ENCODE measurements around the gene NLRP13.

NLRP13 gene

GRCh38 chr19:55898911-55899310 lies 33.2 kb downstream of the NLRP13 start:
- Histone ChIP-seq H3K9me2 (replicated peaks; ENCODE audit: insufficient read depth, low read length) (no peaks in the 10 kb centered on the region), H3K4me2 (ENCODE audit: low read depth, low read length) (no peak overlapping the region), H3K27me3 (replicated peaks; ENCODE audit: insufficient read depth, low read length) (no peaks in the 10 kb centered on the region)

GRCh38 chr19:55882626-55883025 lies 49.5 kb downstream of the NLRP13 start:
- Histone ChIP-seq H3K4me1 (ENCODE audit: low read length) (no peaks in the 10 kb centered on the region), H2AFZ (ENCODE audit: low read length) (no peak overlapping the region), H3K79me2 (ENCODE audit: low read length) (no peaks in the 10 kb centered on the region), H3K36me3 (replicated peaks; ENCODE audit: insufficient read depth, low read length) (no peaks in the 10 kb centered on the region), H3K4me2 (ENCODE audit: low read depth, low read length) (no peak overlapping the region), H4K20me1 (ENCODE audit: insufficient read depth, low read length) (no peaks in the 10 kb centered on the region), H3K27me3 (replicated peaks; ENCODE audit: insufficient read depth, low read length) (no peaks in the 10 kb centered on the region), H3K9me2 (replicated peaks; ENCODE audit: insufficient read depth, low read length) (no peaks in the 10 kb centered on the region), H3F3A (ENCODE audit: insufficient read depth, low read length) (no peaks in the 10 kb centered on the region), H3K9me3 (replicated peaks; ENCODE audit: insufficient read depth, low read length) (no peaks in the 10 kb centered on the region), H3K9ac (ENCODE audit: low read length) (no peak overlapping the region), H3K4me3 (ENCODE audit: low read length) (no peak overlapping the region), H3K27ac (ENCODE audit: low read length) (no peak overlapping the region)
- TF ChIP-seq EZH2phosphoT487 (IDR thresholded peaks at IDR 0.05; ENCODE audit: low read length), result no peak
- no peak for TF ChIP-seq CTCF (IDR thresholded peaks at IDR 0.05; ENCODE audit: low read length)
- no peak for TF ChIP-seq EZH2 (optimal IDR thresholded peaks at IDR 0.05; ENCODE audit: low read depth, low read length)
- DNase-seq, result no peak

More at GRCh38 chr19:55898911-55899310, 33.2 kb downstream of the NLRP13 start:
- Histone ChIP-seq H3K4me1 (ENCODE audit: low read length) (no peaks in the 10 kb centered on the region), H3K9ac (ENCODE audit: low read length) (no peak overlapping the region), H3K27ac (ENCODE audit: low read length) (no peak overlapping the region), H3K4me3 (ENCODE audit: low read length) (no peak overlapping the region), H3K9me3 (replicated peaks; ENCODE audit: insufficient read depth, low read length) (no peaks in the 10 kb centered on the region), H4K20me1 (ENCODE audit: insufficient read depth, low read length) (no peaks in the 10 kb centered on the region), H3F3A (ENCODE audit: insufficient read depth, low read length) (no peaks in the 10 kb centered on the region), H3K36me3 (replicated peaks; ENCODE audit: insufficient read depth, low read length) (no peaks in the 10 kb centered on the region), H3K79me2 (ENCODE audit: low read length) (no peaks in the 10 kb centered on the region), H2AFZ (ENCODE audit: low read length) (peak overlapping the region; percentile 23; the same call in 1 of the 2 replicates)
- DNase-seq, result no peak
- TF ChIP-seq EZH2 (optimal IDR thresholded peaks at IDR 0.05; ENCODE audit: low read depth, low read length), result no peak

GRCh38 chr19:55877211-55877610 lies 54.9 kb downstream of the NLRP13 start:
- Histone ChIP-seq H4K20me1 (ENCODE audit: insufficient read depth, low read length) (no peaks in the 10 kb centered on the region), H3K4me2 (ENCODE audit: low read depth, low read length) (no peak overlapping the region), H3K4me1 (ENCODE audit: low read length) (no peaks in the 10 kb centered on the region), H3K9me3 (replicated peaks; ENCODE audit: insufficient read depth, low read length) (no peaks in the 10 kb centered on the region), H3K27ac (ENCODE audit: low read length) (peak overlapping the region; percentile 17; the same call in 1 of the 2 replicates), H3K36me3 (replicated peaks; ENCODE audit: insufficient read depth, low read length) (no peaks in the 10 kb centered on the region), H3K4me3 (ENCODE audit: low read length) (no peak overlapping the region), H3K79me2 (ENCODE audit: low read length) (no peaks in the 10 kb centered on the region), H2AFZ (ENCODE audit: low read length) (no peak overlapping the region), H3K9ac (ENCODE audit: low read length) (no peak overlapping the region), H3F3A (ENCODE audit: insufficient read depth, low read length) (no peaks in the 10 kb centered on the region), H3K27me3 (replicated peaks; ENCODE audit: insufficient read depth, low read length) (no peaks in the 10 kb centered on the region), H3K9me2 (replicated peaks; ENCODE audit: insufficient read depth, low read length) (no peaks in the 10 kb centered on the region)
- TF ChIP-seq EZH2 (optimal IDR thresholded peaks at IDR 0.05; ENCODE audit: low read depth, low read length) (no peak), EZH2phosphoT487 (IDR thresholded peaks at IDR 0.05; ENCODE audit: low read length) (no peak), CTCF (IDR thresholded peaks at IDR 0.05; ENCODE audit: low read length) (no peak)
- DNase-seq, result peak; percentile 56

- TF ChIP-seq EZH2 (optimal IDR thresholded peaks at IDR 0.05; ENCODE audit: low read depth, low read length) (no peak), CTCF (IDR thresholded peaks at IDR 0.05; ENCODE audit: low read length) (no peak), EZH2phosphoT487 (IDR thresholded peaks at IDR 0.05; ENCODE audit: low read length) (no peak)
- Histone ChIP-seq H3K27ac (ENCODE audit: low read length) (no peak overlapping the region), H4K20me1 (ENCODE audit: insufficient read depth, low read length) (no peaks in the 10 kb centered on the region), H3K27me3 (replicated peaks; ENCODE audit: insufficient read depth, low read length) (no peaks in the 10 kb centered on the region), H3K36me3 (replicated peaks; ENCODE audit: insufficient read depth, low read length) (no peaks in the 10 kb centered on the region), H3F3A (ENCODE audit: insufficient read depth, low read length) (no peaks in the 10 kb centered on the region), H3K4me1 (ENCODE audit: low read length) (no peaks in the 10 kb centered on the region), H3K4me3 (ENCODE audit: low read length) (no peak overlapping the region), H3K9me3 (replicated peaks; ENCODE audit: insufficient read depth, low read length) (no peaks in the 10 kb centered on the region), H3K79me2 (ENCODE audit: low read length) (no peaks in the 10 kb centered on the region), H2AFZ (ENCODE audit: low read length) (no peak overlapping the region), H3K9ac (ENCODE audit: low read length) (no peak overlapping the region), H3K4me2 (ENCODE audit: low read depth, low read length) (no peak overlapping the region), H3K9me2 (replicated peaks; ENCODE audit: insufficient read depth, low read length) (no peaks in the 10 kb centered on the region)
- DNase-seq, result no peak
These were observed 61.4 kb downstream of the NLRP13 start for GRCh38 chr19:55870736-55871135.

All from MM.1S (cell line).